ENCODE data around the gene ENTHD1. TPM values are rescaled to one million over a fixed set of nuclear protein-coding genes. Genes with fewer than 3 reads are reported as not detected.

ENTHD1 gene
- total RNA-seq, 3 donors from 2014 or later: not detected

DNA sequence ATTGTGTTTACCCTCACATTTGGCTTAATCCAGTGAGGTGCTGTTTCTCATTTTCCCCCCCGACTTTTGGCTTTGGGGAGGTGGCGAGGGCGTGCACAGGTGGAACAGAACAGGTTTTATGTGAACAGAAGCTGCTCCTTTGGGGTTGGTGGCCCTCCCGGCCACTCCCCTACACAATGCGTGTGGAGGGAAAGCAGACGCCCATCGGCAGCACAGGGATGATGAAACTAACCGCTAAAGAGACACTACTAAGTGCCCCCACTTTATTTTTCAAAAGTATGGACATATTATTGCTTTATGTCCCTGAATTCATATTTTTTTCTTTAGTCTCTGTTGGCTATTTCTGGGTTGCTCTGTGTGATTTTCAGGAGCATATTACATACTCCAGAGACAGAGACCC, 160.9 kb downstream of the ENTHD1 start:
- intact Hi-C loops (cut with DNase I, micrococcal nuclease): no loop called here
- no peak overlapping the region for H3K4me3 ChIP-seq
- no peaks in the 10 kb centered on the region for H3K36me3 ChIP-seq (ENCODE audit: low read depth)
- H3K4me1 ChIP-seq (ENCODE audit: low read depth): no peaks in the 10 kb centered on the region
- H3K9me3 ChIP-seq: no peaks in the 10 kb centered on the region
- DNase-seq (no peak), ATAC-seq (no peak)
- TF ChIP-seq, protein P1, sequence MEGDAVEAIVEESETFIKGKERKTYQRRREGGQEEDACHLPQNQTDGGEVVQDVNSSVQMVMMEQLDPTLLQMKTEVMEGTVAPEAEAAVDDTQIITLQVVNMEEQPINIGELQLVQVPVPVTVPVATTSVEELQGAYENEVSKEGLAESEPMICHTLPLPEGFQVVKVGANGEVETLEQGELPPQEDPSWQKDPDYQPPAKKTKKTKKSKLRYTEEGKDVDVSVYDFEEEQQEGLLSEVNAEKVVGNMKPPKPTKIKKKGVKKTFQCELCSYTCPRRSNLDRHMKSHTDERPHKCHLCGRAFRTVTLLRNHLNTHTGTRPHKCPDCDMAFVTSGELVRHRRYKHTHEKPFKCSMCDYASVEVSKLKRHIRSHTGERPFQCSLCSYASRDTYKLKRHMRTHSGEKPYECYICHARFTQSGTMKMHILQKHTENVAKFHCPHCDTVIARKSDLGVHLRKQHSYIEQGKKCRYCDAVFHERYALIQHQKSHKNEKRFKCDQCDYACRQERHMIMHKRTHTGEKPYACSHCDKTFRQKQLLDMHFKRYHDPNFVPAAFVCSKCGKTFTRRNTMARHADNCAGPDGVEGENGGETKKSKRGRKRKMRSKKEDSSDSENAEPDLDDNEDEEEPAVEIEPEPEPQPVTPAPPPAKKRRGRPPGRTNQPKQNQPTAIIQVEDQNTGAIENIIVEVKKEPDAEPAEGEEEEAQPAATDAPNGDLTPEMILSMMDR (IDR thresholded peaks at IDR 0.05): no peak

DNA sequence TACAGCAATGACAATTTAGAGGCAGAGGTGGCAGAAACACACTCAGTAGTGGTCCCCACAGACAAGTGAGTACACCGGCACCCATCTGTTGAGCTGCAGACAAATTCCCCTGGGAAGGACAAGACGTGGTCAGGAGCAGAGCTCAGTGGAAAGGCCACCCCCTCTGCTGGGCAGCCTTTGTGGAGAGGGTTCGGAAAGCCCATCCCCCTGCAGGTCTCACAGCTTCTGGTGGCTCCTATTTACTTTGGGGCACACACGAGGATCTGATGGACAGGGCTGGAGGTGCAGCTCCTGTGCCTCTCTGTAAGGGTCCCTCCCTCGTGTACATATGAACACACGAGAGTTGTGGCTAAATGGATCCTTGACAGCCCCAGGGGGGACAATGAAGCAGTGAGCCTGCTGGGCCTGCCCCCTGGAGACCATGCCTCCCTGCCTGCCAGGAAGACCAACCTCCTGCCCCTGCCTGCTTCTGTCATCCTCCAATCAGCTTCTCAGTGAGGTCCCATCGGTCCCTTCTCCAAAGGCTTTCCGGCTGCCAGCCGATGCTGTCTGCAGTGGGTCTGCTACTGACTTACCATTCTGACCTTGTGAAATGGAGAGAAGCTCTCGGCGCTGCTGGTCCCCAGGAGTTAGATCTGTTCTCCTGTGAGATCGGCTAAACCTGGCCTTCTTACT, 161.5 kb downstream of the ENTHD1 start:
- Histone ChIP-seq H3K36me3 (ENCODE audit: low read depth) (no peaks in the 10 kb centered on the region), H3K4me1 (ENCODE audit: low read depth) (no peaks in the 10 kb centered on the region), H3K9me3 (no peaks in the 10 kb centered on the region), H3K4me3 (no peak overlapping the region)
- intact Hi-C loops (cut with DNase I, micrococcal nuclease): no loop called here
- ATAC-seq (no peak), DNase-seq (no peak)
- TF ChIP-seq, protein P1 (IDR thresholded peaks at IDR 0.05): no peak

DNA sequence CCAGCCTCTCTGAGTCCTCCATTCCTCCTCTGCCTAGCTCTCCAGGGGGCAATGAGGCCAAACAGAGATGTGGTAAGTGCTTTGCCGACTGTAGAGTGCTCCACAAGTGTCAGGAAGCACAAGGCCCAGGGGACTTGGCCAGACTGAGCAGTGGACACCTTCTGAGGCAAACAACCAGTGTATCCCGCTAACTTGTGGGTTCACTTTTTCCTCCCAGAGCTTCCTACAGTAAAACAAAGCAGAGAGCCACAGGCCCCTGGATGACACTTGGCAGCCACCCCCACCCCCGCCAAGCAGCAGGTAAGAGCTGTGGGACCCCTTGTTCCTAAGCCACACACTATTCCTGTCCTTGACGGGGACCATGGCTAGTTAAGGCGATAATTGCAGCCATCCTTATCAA, 162.1 kb downstream of the ENTHD1 start:
- no peak for ATAC-seq
- intact Hi-C loops (cut with DNase I, micrococcal nuclease): no loop called here
- no peaks in the 10 kb centered on the region for H3K4me1 ChIP-seq (ENCODE audit: low read depth)
- DNase-seq: no peak
- TF ChIP-seq, protein P1 (IDR thresholded peaks at IDR 0.05): no peak
- H3K9me3 ChIP-seq: no peaks in the 10 kb centered on the region
- no peak overlapping the region for H3K4me3 ChIP-seq
- no peaks in the 10 kb centered on the region for H3K36me3 ChIP-seq (ENCODE audit: low read depth)

DNA sequence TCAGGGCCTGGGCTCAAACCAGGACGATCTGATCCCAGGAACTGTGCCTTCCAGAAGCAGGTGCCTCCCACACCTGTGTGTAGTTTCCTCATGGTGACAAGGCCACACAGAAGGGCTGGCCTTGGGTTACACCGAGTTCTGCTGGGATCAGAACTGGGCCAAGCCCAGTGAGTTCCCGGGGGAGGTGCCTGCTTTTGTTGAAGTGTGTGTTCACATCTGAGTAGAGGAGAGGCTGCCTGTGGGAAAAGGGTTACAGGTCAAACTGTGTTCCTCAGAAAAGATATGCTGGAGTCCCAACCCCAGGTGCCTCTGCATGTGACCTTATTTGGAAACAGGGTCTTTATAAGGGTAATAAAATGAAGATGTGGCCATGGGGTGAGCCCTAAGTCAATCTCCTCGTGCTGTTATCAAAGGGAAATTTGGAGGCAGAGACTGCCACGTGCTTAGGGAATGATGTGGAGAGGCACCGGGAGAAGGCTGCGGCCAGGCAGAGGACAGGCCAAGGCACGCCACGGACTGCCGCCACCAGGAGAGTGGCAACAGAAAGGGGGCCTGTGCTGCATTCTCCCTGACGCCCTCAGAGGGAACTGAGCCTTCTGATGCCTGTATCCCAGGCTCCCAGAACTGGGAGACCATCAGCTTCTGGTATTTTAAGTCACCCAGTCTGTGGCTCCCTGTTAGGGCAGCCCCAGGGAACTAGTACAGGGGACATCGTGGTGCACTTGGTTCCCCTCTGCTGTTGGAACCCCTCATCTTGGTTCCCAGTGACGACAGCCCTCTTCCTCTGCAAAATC, 164.2 kb downstream of the ENTHD1 start:
- Histone ChIP-seq H3K36me3 (ENCODE audit: low read depth) (no peaks in the 10 kb centered on the region), H3K9me3 (no peaks in the 10 kb centered on the region), H3K4me1 (ENCODE audit: low read depth) (no peaks in the 10 kb centered on the region), H3K4me3 (no peak overlapping the region)
- intact Hi-C loops (cut with DNase I, micrococcal nuclease): no loop called here
- TF ChIP-seq, protein P1 (IDR thresholded peaks at IDR 0.05): no peak
- DNase-seq: peak in 1 of 3 donors; percentile 9
- ATAC-seq: no peak

DNA sequence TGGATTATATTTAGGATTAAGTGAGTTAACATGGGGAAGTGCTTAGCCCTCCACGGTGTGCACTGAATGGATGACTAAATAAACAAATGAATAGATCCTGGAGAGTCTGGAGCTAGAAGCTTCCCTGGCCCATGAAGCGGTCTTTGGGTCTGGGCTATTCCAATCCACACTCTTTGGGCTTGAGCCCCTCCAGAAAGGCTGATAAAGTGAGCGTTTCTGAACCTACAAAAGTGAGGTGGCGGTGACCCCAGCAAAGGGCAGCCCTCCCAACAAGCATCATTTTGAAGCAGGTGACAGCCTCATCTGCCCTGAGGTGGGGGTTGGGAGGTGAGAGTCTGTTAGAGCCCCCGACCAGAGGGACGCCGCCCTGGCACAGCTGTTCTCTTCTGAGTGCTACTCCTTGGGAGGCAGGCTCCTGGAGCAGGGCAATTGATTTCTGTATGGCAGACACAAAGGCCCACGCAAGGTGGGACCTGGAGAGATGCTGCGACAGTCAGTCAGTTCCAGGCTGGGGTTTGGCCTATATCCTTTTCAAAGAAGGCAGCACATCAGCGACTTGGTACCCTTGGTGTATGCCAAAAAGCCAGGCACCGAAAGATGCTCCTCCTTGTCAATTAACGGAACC, 165.2 kb downstream of the ENTHD1 start:
- TF ChIP-seq, protein P1 (IDR thresholded peaks at IDR 0.05): no peak
- no peaks in the 10 kb centered on the region for H3K9me3 ChIP-seq
- H3K4me3 ChIP-seq: no peak overlapping the region
- DNase-seq (peak in 1 of 3 donors; percentile 31), ATAC-seq (no peak)
- no peaks in the 10 kb centered on the region for H3K36me3 ChIP-seq (ENCODE audit: low read depth)
- intact Hi-C loops (cut with DNase I, micrococcal nuclease): no loop called here
- H3K4me1 ChIP-seq (ENCODE audit: low read depth): no peaks in the 10 kb centered on the region

All from mucosa of descending colon (tissue), 3 donors.